SU-DHL-6 (cell line): Measurements from ENCODE around the gene BET1L.
"Not testable (repeated sequence)": the region's sequence is repeated elsewhere in the genome, so short reads cannot be mapped to it uniquely, and the experiment has no call there.

Source experiments
- H2AFZ ChIP-seq: fragments of 200-600 bp; sonication (generic); 2 replicates; pipeline ENCODE4 v1.6.1; 2014; ENCODE audit warnings: low read depth, mild to moderate bottlenecking, moderate library complexity, mixed read lengths, antibody characterized with exemption, low read length; ENCODE audit not compliant: severe bottlenecking
- H3F3A ChIP-seq: fragments of 200-600 bp; shearing (Covaris generic); 2 replicates; pipeline ENCODE4 v1.6.0; 2016; ENCODE audit warnings: antibody characterized with exemption, mild to moderate bottlenecking; ENCODE audit not compliant: insufficient read depth
- H3K27ac ChIP-seq: fragments of 200-600 bp; sonication (generic); 2 replicates; pipeline ENCODE4 v1.5.1; 2016; ENCODE audit warnings: low read depth, mild to moderate bottlenecking, low read length, moderate library complexity, mixed read lengths
- H3K27me3 ChIP-seq: fragments of 200-600 bp; sonication (generic), shearing (Covaris generic); 2 replicates; pipeline ENCODE4 v1.6.0; 2014; ENCODE audit warnings: mild to moderate bottlenecking, low read length
- H3K36me3 ChIP-seq: fragments of 200-600 bp; sonication (generic); 2 replicates; pipeline ENCODE4 v1.6.1; 2014; ENCODE audit warnings: mild to moderate bottlenecking, low read length, mixed read lengths
- H3K4me2 ChIP-seq: fragments of 300-600, 200-600 bp; shearing (Covaris generic), sonication (generic); 2 replicates; pipeline ENCODE4 v1.6.0; 2014; ENCODE audit warnings: low read length, low read depth, mild to moderate bottlenecking; ENCODE audit not compliant: poor library complexity, severe bottlenecking
- H3K4me3 ChIP-seq: fragments of 200-600 bp; sonication (generic); 2 replicates; pipeline ENCODE4 v1.5.1; 2014; ENCODE audit warnings: antibody characterized with exemption, low read length, mild to moderate bottlenecking, mixed read lengths; ENCODE audit not compliant: insufficient read depth, poor library complexity, severe bottlenecking
- H3K79me2 ChIP-seq: fragments of 200-600 bp; sonication (generic); 2 replicates; pipeline ENCODE4 v1.6.1; 2014; ENCODE audit warnings: mild to moderate bottlenecking, low read length, moderate library complexity; ENCODE audit not compliant: insufficient read depth
- H3K9ac ChIP-seq: fragments of 200-600 bp; sonication (generic); 2 replicates; pipeline ENCODE4 v1.7.0; 2014; ENCODE audit warnings: mild to moderate bottlenecking, low read length
- H3K9me2 ChIP-seq: fragments of 200-600 bp; sonication (generic); replicated peaks from 2 replicates; pipeline ENCODE4 v1.6.1; 2014; ENCODE audit warnings: low read length; ENCODE audit not compliant: insufficient read depth
- H3K9me3 ChIP-seq: fragments of 200-600 bp; sonication (generic); 2 replicates; pipeline ENCODE4 v1.6.1; 2014; ENCODE audit warnings: low read length, mixed read lengths; ENCODE audit not compliant: insufficient read depth
- H4K20me1 ChIP-seq: fragments of 200-600 bp; sonication (generic); 2 replicates; pipeline ENCODE4 v1.6.1; 2014; ENCODE audit warnings: low read depth, mild to moderate bottlenecking, antibody characterized with exemption, low read length, moderate library complexity, mixed read lengths

Gene BET1L

GRCh38 chr11:189843-190311, 17.3 kb downstream of the BET1L start:
- not testable (repeated sequence) for H3K9me3 ChIP-seq, H3K36me3 ChIP-seq, H3K4me2 ChIP-seq, H4K20me1 ChIP-seq, H3K9me2 ChIP-seq, H2AFZ ChIP-seq, H3K4me3 ChIP-seq, H3F3A ChIP-seq, H3K79me2 ChIP-seq, H3K9ac ChIP-seq, H3K27ac ChIP-seq, H3K27me3 ChIP-seq

- H3K36me3 ChIP-seq, result not testable (repeated sequence)
Measured at GRCh38 chr11:189200-189783, 17.9 kb downstream of the BET1L start.

GRCh38 chr11:180242-180641, 27.0 kb downstream of the BET1L start:
- not testable (repeated sequence) for H3K4me3 ChIP-seq, H3K27me3 ChIP-seq, H2AFZ ChIP-seq, H3K27ac ChIP-seq, H3K9me2 ChIP-seq, H3K9me3 ChIP-seq, H3K36me3 ChIP-seq, H3F3A ChIP-seq, H3K9ac ChIP-seq, H3K79me2 ChIP-seq, H3K4me2 ChIP-seq, H4K20me1 ChIP-seq

More at GRCh38 chr11:189200-189783, 17.9 kb downstream of the BET1L start:
- not testable (repeated sequence) for H3F3A ChIP-seq, H3K27me3 ChIP-seq, H3K9me2 ChIP-seq, H3K27ac ChIP-seq, H3K9me3 ChIP-seq, H3K79me2 ChIP-seq, H3K4me3 ChIP-seq, H3K4me2 ChIP-seq, H2AFZ ChIP-seq, H3K9ac ChIP-seq, H4K20me1 ChIP-seq
